C4-2B (cell line): ENCODE measurements around the gene GYS1.

ENCODE experiments used
- ZFX ChIP-seq: fragments of 450-650 bp; IDR thresholded peaks from 2 replicates; pipeline ENCODE4 v1.6.1; 2017
- TF ChIP-seq, protein P1 (sequence below): fragments of 450-650 bp; conservative IDR thresholded peaks from 2 replicates; pipeline ENCODE4 v1.5.1; 2017; ENCODE audit warnings: mild to moderate bottlenecking

DNA sequence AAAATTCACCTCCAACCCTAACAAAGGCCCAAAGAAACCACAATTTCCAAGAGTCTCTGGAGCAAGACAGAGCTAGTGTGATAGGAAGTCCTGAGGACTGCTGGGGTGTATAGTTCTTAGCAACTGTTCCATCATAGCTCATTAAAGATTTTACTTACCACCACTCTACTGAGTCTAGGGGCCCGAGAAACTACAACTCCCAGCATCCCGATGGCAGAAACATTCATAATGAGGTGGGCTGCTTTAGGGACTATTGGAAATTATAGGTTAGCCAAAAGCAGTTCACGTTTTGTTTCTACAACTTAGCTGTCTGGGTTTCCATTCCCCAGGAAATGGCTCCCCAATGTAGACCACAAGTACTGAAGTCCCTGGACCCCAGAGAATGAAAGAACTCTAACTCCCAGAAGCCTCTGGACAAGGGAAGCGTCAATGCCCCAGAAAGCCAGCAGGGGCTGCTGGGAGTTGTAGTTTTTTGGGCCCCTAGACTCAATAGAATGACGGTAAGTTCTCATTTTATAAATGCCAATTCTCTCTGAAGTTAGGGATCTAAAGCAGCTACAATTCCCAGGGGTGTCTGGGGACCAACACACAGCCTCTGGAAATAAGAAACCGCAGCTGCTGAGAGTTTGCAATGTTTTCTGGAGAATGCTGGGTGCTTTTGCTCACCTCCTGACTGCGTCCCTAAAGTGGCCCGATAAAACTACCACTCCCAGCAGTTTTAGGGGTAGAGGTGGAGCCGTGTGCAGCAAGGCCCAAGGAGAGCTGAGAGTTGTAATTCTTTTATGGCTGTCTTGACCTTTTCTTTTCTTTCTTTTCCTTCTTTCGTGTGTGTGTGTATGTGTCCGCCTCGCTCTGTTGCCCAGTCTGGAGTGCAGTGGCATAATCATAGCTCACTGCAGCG lies 16.9 kb downstream of the GYS1 start:
- TF ChIP-seq, protein P1, sequence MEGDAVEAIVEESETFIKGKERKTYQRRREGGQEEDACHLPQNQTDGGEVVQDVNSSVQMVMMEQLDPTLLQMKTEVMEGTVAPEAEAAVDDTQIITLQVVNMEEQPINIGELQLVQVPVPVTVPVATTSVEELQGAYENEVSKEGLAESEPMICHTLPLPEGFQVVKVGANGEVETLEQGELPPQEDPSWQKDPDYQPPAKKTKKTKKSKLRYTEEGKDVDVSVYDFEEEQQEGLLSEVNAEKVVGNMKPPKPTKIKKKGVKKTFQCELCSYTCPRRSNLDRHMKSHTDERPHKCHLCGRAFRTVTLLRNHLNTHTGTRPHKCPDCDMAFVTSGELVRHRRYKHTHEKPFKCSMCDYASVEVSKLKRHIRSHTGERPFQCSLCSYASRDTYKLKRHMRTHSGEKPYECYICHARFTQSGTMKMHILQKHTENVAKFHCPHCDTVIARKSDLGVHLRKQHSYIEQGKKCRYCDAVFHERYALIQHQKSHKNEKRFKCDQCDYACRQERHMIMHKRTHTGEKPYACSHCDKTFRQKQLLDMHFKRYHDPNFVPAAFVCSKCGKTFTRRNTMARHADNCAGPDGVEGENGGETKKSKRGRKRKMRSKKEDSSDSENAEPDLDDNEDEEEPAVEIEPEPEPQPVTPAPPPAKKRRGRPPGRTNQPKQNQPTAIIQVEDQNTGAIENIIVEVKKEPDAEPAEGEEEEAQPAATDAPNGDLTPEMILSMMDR: no peak
- no peak for TF ChIP-seq ZFX
